H1 (cell line): ENCODE data around the gene MOB2. TPM values are rescaled to one million over a fixed set of nuclear protein-coding genes. Genes with fewer than 3 reads are reported as not detected.

Source experiments
- BRCA1 ChIP-seq: IDR thresholded peaks from 2 replicates; pipeline ENCODE4 v1.6.1; 2012; ENCODE audit warnings: low read depth, low read length, improper control_type of control experiment
- CEBPB ChIP-seq: IDR thresholded peaks from 2 replicates; pipeline ENCODE4 v1.6.1; 2012; ENCODE audit warnings: low read depth, low read length
- CHD7 ChIP-seq: fragments of 300-600 bp; sonication (generic); IDR thresholded peaks from 2 replicates; pipeline ENCODE4 v1.7.1; 2012; ENCODE audit warnings: low read length, moderate library complexity, mild to moderate bottlenecking, inconsistent platforms; ENCODE audit not compliant: insufficient replicate concordance
- GABPA ChIP-seq: IDR thresholded peaks from 2 replicates; pipeline ENCODE4 v1.6.1; 2011; ENCODE audit warnings: mild to moderate bottlenecking, low read length, moderate library complexity, borderline replicate concordance; ENCODE audit not compliant: insufficient read depth
- NRF1 ChIP-seq: IDR thresholded peaks from 2 replicates; pipeline ENCODE4 v1.6.1; 2011; ENCODE audit warnings: mild to moderate bottlenecking, low read depth, low read length, improper control_type of control experiment
- RNF2 ChIP-seq: fragments of 200-900, 300-1000 bp; sonication (generic); IDR thresholded peaks from 2 replicates; pipeline ENCODE4 v1.7.1; 2016; ENCODE audit warnings: borderline replicate concordance, low read depth, mild to moderate bottlenecking, antibody characterized with exemption, low read length; ENCODE audit not compliant: poor library complexity, severe bottlenecking; ENCODE audit errors: missing control alignments
- SP1 ChIP-seq: IDR thresholded peaks from 2 replicates; pipeline ENCODE4 v1.6.1; 2011; ENCODE audit warnings: low read depth, low read length
- TEAD4 ChIP-seq: IDR thresholded peaks from 2 replicates; pipeline ENCODE4 v1.6.1; 2012; ENCODE audit warnings: low read depth, low read length, inconsistent platforms, mixed read lengths
- polyA plus RNA-seq, 7 experiments: library from polyadenylated mRNA; depleted of rRNA in 3 of 7; stranded (reverse) in 5 of 7; unstranded in 2 of 7; fragments of >200 nt in 5 of 7; fragments of 200-250 nt in 2 of 7; gene quantifications; 1 replicate in 5 of 7; 2 replicates in 1 of 7; 4 replicates in 1 of 7; pipeline versions ENCODE4 v1.2.1 to v1.2.3, GENCODE V29; 2011 to 2013; ENCODE audit warnings: missing spikeins in 2 of 7, mixed read lengths in 2 of 7
- total RNA-seq: library from RNA; stranded (reverse); fragmentation: NEBNext Ultra II Directional; extraction: Animal tissue kit (Norgen Biotek cat#: 25700); gene quantifications from 2 replicates; pipeline ENCODE4 v1.2.1, GENCODE V29; 2021

Gene MOB2
- total and polyA plus RNA-seq, 2 of the 8 experiments (the other 6 are each of a cell fraction or from before 2014, with no cell fraction given) = 18.6 to 28.2 TPM

- TF ChIP-seq CHD7 (no peak), GABPA (no peak), SP1 (no peak), BRCA1 (no peak), TEAD4 (no peak), NRF1 (no peak), CEBPB (no peak), RNF2 (no peak)
- TF ChIP-seq, all 59 proteins: peak for 0
These were observed 2.1 kb upstream of the MOB2 start (continued) for GRCh38 chr11:1488575-1489180.
